CD4-positive, alpha-beta T cell treated with Interferon alpha-2 for 1 hour (primary cell): ENCODE results near the gene MGP.

Source experiments
- DNase-seq, 2 donors: peaks; one replicate each; pipeline ENCODE4 v3.0.0-alpha.2; 2020 to 2022

Gene MGP

DNA sequence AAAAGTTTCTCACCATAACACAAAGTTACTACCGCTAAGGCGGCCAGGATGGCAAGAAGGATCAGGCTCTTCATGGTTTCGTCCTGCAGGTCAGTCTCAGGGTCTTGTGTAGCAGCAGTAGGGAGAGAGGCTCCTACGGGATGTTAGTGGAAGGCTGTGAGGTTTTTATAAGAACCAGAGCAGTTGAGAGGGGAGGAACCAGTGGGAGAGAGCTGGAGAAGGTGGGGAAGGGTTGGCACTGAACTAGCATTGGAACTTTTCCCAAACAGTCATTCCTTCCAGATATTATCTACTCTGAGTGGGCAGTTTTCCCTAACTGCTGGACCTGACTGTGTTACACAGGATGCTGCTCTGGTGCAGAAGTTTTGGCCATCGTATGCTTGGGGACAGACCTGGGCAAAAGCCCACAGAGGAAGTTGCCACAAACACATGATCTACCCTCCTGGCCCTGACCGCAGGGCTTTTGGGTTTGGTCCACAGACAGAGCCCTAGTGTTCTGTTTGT lies at the start of gene MGP:
MGP (minus strand) TSS at position 137 of the 504 bp plus-strand sequence; CDS start at position 74, 63 bp downstream.
- no peak for DNase-seq

DNA sequence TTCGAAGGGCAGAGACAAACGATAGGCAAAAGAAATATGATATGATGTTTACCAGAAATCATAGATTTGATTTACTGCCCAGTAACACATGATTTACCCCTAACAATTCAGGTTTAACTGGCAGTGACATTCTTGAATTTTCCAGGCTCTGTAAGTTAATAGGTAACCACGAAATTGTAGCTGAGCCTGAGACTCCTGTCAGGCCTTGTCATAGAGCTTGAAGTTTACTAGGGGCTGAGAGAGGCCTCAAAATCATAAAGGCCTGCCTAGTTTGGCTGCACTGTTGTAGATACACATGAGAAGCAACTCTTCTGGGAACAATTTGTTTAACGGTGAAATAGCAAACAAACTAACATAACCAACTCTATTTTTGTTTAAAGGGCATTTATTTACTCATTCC lies 49.4 kb upstream of the MGP start:
- DNase-seq, result no peak

DNA sequence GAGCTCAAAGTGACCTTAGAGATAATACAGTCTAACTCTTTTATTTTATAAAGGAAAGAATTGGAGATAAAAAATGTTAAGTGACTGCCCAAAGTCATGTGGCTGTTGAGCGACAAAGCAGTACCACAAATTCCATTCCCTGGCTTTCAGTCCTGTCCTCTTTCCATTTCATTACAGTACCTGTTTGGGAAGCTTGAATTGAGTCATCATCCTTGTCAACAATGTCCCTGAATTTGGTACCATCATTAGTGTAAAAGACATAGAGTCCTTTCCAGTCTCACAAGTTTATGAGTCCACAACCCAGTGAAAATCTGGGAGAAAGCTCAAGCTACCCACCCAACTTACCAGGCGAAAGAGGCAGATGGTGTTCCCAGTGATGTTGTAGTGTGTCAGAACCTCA lies 48.9 kb upstream of the MGP start:
- no peak for DNase-seq

DNA sequence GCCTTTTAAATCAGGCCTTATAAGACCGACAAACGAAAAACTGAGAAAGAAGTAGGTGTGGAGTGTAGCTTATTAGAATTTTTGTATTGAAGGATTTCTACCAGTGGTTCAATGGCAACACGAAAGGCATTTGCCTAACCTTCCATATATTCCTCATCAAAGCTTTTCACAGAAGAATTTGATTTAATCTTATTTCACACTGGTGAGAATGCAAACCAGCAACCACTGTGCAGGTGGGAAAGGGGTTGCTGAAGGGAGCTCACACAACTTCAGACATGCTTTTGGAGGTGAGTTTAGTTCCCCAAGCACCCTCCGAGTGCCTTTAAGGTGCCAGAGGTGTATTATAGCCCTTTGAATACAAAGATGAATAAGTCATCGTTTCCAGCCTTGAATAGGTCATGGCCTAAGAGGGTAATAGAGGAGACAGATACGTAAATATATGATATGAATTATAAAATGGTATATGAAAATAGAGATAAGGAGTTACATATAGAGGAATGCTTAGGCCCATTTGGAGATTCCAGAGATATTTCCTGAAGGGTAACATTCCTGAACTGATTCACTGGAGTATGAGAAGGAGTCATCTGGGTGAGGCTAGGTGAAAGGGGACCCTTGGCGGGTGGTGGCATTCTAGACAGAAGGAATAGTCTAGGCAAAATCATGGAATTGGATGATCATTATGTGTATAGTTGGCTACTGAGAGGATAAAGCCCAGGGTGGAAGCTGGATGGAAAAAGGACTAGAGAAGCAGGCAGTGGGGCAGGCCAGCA lies 46.3 kb upstream of the MGP start:
- no peak for DNase-seq

DNA sequence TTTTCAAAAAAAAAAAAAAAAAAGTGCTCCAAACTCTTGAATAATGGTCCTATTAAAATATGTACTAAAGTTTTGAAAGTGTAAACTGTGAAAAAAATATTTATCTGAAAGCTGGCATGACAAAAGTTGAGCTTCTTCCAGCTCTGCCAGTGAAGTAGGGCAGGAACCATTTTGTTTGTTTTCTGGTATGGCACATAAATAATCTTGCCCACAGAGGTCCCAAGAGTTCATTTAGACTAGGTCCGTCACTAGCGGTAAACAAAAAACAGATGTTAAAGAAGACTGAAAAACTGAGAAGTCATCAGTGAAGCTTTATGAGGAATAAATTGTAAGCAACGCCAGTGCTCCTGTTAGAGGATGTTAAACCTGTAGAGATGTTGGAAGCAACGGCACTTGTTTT lies 45.7 kb upstream of the MGP start:
- DNase-seq, result no peak

DNA sequence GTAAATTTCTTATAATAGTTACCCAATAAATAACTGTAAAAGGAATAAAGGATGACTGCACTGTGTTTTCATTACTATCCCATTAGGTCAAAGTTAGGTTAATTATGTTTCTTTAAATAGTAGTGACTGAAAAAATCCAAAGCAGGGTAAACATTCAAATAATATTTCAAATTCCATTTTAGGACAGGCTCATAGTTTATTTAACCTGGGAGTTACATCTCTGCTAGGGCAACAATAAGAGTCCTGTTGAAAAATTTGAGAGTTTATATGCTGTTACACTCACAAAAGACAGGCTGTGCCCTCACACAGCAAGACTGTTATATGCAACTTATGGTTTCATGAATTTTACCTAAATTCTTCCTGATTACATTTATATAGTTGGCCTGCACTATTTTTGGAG lies 44.6 kb upstream of the MGP start:
- no peak for DNase-seq

DNA sequence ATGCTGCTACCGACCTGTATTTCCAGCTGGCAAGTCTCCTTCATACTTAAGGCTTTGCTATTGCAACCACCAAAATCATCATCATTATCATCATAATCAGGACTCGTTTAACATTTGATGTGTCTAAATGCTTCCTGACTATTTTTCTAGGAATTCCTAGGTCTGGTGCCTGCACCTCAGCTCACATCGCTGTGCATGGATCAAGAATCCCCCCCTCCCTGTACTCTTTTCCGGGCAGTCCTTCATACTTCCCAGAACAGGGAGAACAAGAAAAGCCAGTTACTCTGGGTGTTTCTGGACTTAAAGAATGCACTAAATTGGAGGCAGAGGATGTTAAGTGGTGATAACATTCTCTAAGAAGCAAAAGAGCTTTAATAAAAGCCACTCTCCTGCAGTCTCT lies 43.3 kb upstream of the MGP start:
- no peak for DNase-seq

DNA sequence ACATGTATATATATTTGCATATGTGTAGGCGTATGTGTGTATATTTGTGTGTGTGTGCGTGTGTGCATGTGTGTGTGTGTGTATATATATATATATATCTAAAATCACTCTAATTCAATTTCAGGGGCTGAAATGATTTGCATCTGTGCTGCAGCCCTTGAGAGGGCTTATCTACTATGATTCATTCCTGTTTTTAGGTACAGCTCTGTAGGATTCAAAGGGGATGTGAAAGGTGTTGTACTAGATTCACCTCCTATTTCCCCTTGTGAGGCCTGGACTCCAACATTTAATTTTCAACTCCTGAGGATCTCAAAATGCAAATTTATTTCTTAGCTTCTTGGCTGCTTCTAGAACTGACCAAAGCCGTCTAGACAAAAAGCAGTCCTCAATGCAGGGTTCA lies 41.6 kb upstream of the MGP start:
- no peak for DNase-seq

DNA sequence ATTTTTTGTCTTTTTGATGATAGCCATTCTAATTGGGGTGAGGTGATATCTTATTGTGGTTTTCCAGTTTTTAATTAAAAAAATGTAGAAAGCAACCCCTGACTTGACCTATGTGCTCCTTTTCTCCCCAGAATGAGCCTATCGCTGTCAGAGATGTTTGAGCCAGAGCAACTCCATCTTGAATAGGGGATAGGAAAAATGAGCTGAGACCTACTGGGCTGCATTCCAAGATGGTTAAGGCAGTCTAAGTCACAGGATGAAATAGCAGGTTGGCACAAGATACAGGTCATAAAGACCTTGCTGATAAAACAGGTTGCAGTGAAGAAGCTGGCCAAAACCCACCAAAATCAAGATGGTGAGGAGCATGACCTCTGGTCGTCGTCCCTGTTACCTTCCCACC lies 38.9 kb upstream of the MGP start:
- DNase-seq, result no peak

DNA sequence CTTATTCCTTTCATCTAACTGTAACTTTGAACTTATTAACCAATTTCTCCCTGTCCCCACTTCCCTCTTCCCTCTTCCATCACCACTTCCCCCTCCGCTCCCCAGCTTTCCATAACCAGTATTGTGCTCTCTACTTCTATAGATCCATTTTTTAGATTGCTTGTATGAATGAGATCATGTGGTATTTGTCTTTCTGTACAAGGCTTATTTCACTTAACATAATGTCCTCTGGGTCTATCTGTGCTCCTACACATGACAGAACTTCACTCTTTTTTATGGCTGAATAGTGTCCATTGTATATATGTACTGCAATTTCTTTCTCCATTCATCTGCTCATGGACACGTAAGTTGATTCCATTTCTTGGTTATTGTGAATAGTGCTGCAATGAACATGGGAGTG lies 38.3 kb upstream of the MGP start:
- no peak for DNase-seq

DNA sequence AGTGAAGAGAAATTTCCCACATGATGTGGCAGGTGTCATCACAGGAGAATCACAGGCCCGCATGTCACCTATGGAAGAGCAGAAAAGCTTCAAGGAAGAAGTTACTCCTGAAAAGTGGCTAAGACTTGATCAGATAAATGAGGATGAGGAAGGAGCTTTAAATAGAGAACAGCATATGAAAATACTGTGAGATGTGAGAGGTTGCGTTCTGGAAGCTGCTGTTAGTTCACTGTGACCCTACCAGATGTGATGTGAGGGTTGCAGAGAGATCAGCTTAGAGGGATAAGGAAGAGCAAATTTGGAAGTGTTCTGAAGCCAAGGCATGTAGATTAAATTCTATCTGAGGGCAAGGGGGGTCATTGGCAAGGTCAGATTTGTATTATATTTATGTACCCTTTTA lies 35.6 kb upstream of the MGP start:
- no peak for DNase-seq

DNA sequence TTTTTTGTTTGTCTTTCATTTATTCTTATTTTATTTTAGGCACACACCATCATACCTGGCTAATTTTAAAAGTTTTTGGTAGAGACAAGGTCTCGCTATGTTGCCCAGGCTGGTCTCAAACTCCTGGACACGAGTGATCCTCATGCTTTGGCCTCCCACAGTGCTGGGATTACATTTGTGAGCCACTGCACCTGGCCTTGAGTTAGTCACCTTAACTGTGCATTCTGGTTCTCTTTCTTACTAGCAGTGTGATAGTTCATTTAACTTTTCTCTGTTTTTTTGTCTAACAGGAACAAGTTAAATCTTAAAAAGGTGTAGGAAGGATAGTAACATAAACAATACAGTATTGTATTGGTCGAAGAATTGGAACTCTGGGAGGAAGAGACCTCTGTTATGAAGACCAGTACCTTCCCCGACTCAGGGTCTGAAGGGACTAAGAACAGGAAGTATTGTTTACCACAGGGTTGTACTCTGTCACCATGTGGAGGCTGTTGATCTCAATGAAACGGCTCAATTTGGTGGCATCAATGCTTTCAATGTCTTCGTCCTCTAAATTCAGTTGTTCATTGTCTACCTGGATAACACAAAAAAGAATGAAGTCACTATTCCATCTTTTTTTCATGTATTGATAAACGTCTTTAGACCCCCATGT lies 34.9 kb upstream of the MGP start:
- no peak for DNase-seq

DNA sequence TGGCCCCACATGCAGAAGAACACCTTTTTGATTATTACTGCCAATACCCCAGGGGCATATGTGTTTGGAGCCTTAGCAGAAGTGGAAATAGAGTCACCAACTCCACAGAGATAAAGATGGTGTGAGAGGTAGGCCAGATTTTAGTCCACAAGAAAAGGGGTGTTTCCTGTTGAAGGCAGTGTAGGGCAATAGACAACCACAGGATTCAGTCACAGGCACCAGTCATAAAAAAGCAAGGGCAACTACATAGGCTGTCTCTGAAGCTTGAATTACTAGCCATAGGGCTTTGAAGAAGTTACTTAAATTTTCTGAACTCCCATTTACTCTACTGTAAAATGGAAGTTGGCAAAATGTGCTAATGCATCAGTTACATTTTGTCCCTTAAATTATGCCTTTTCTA lies 33.8 kb upstream of the MGP start:
- DNase-seq, result no peak

DNA sequence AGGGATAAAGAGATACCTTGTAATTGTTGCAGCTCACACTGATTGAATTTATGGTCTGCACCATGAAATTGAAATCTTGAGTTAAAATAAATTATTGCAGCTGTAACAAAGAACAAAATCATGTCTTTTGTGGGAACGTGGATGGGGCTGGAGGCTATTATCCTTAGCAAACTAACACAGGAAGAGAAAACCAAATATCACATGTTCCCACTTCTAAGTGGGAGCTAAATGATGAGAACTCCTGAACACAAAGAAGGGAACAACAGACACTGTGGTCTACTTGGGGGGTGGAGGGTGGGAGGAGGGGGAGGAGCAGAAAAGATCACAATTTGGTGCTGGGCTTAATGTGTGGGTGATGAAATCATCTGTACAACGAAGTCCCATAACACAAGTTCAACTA lies 30.1 kb upstream of the MGP start:
- DNase-seq, result no peak

DNA sequence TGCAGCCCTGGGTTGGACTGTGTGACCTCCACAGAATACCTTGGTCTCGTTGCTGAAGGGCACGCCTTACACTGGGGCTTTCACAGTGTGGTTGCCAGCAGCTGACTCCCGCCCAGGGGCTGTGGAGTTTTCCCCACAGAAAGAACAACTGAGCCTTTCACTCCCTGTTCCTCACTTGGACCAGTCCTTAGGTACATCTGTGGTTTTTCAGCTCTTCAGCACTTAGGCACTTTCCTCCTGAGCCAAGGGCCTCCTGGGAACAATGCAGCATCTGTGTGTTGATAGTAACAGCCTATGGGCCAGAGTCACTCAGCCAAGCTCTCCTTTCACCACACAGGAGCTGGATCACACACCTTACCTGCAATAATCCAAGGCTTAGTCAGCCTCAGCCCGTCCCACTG lies 27.7 kb upstream of the MGP start:
- DNase-seq, result no peak

DNA sequence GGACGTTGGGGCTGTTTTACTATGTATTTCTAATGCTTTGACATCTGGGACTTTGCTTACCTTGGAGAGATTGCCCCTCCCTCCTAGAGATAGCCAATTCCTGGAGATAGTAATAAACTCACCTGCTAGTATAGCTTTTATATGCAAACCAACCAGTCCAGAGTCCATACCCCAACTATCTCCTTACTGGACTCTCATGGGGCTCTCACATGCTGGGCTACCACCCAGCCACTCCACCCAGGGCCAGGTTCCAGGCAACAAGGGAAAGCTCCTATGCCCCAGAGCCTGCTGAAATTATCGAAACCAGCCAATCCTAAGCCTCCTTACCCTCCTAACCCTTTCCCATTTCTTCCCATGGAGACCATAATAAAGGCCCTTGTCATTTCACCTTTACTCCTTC lies 25.5 kb upstream of the MGP start:
- DNase-seq, result no peak

DNA sequence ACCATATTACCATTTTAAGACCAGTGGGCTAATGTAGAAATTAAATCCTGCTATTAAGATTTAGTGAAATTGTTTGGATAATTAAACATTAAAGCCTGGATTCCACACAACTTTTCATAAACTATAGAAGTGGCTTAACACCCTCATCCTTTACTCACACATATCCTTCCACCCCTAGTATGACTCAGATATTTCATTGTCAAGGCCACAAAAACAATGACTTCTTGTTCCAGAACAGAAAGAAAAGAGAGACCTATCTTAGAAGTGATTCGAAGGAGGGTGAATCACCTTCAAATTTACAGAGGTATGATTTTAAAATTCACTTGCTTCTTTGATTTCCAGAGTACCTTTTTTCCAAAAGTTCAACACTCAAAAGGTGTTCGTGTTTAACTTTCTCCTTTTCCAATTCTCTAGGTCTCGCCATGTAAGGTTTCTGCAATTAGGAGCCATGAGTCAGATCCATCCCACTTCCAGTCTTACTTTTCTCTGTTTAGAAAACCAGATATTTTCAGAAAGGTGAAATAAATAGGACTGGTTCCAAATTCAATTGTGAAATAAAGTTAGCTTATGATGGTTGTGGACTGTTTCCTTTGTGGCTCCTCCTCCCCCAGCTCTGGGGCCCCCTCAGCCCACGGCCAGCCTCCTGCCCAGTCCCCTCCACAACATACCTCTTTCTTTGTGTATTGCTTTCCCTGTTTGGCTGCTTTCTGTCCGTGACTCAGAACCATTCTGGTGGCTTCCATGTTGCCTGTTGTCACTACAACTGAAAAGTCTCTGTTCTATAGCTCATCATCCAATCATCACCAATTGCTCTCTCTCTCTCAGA lies 24.6 kb upstream of the MGP start:
- no peak for DNase-seq

DNA sequence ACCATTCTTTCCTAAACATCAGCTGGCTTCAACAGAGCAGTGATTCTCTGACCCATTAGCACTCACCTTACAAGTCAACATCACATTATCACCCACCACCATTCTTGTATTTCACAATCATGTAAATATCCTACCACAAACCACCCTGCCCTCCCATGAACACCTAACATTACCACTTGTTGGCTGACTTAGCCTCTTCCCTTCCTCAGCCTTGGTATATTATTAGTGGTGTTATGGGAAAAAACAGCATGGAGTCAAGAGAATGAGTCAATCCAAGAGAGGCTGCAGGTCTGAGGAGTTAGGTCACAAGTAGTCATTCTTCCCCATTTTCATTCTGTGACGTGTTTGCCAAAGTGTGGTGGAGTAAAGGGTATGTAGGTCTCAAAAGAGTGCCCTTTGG lies 22.3 kb upstream of the MGP start:
- no peak for DNase-seq

DNA sequence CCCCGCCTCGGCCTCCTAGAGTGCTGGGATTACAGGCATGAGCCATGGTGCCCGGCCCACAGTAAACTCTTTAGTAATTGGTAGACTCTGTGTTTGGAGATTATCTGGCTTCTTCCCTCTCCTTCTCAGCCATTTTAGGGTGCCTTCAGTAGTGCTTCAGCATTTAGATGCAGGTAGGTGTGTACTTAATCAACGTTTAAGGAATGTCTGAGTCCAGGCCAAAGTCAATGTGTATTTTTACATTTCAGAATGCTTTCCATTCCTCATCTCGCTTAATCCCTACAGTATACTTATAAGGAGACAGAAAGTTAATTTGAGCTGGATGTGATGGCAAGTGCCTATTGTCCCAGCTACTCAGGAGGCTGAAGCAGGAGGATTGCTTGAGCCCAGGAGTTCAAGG lies 20.5 kb upstream of the MGP start:
- no peak for DNase-seq

DNA sequence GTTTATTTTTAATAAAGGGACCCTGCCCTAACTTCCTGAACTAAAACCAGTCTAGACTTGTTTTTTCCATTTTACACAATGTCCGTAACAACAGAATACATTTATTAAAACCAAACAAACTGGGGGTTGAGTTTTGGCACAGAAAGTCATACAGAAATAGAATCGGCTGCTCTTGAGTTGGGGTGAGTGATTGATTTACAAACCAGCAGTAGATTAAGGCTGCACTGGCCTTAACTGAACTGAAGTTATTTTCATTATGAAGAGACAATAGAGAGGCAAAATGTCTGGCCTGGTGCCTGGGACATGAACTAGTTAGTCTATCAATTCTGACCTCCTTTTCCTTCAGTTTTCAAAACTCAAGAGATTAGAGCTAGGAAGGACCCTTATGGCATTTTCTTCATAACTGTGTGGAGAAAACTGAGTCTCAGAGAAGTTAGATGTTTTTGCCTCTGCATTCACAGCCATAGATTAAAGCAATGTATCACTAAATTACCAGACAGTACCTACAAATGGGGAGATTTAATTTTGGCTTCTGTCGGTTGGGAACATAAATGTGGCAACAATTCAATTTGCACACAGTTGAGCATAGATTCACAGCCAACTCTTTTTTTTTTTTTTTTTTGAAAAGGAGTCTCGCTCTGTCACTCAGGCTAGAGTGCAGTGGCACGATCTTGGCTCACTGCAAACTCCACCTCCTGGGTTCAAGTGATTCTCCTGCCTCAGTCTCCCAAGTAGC lies 19.8 kb upstream of the MGP start:
- DNase-seq, result no peak

DNA sequence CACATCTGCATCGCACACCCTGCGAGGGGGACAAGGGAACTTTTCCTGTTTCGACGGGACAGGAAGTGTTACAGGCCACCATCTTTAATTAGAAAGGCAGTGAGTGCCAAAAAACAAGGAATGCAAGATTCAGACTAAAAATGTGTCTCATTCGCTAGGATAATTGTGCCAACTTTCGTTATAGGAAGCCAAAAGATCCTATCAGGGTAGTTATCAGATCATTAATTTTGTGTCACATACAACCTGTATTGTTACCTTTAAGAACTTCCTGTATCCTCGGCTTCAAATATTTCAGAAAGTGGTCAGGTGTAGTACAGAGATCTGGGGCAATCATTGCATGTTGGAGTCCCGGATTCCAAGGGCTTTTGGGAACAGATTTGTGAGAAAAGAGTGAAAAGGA lies 19.2 kb upstream of the MGP start:
- DNase-seq, result no peak

DNA sequence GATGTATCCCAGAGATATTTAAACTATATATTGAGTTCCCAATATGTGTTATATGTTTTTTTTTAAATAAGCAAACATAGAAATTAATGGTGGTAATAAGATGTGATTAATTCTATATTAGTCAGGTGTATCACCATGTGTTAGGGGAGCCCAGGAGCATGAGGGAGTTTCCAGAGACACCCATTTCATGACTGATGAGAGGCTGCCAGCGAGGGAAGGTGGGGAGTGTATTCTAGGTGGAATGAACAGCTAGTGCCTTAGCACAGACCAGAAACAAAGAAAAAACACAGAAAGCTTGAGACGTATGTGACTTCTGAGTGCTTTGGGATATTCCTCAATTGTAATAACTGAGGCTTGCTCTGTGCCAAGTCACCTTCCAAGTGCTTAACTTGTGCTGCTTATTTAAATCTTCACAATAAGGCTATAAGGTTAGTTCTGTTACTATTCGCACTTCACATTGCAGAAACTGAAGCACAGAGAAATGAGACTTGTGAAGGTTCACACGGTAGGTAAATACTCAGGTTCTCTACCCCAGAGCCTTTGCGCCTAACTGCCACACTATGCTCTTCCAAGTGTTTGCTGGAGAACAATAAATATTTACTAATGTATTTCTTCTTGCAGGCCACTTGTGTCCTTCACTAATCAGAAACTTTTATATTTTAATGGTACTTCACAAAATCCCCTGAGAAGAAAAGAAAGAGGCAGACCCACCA lies 17.9 kb upstream of the MGP start:
- DNase-seq, result no peak
